GM18951 (cell line): ENCODE measurements around the gene KLF4.

Experiments
- POLR2A ChIP-seq: IDR thresholded peaks from 4 replicates; pipeline ENCODE4 v1.6.1; 2011; ENCODE audit warnings: mild to moderate bottlenecking; ENCODE audit not compliant: insufficient read length, insufficient read depth; ENCODE audit errors: extremely low read depth
- in situ Hi-C: fragments of 300-500 bp; cut with MboI; formaldehyde crosslinking; loops from one replicate; pipeline ENCODE4 v1.12.0; 2022; ENCODE audit warnings: low sequenced_read_pairs, mixed read lengths, inconsistent platforms; ENCODE audit not compliant: unreplicated experiment

The KLF4 gene

GRCh38 chr9:107455425-107456135, 34.0 kb downstream of the KLF4 start:
- no peak for TF ChIP-seq POLR2A
- in situ Hi-C loops = loop anchor here (25.0 kb wide), 1 partner anchor 1082 kb away; no protein-coding TSS in a partner anchor

- TF ChIP-seq POLR2A = no peak
Observed at GRCh38 chr9:107453479-107453878, 36.1 kb downstream of the KLF4 start.

GRCh38 chr9:107447834-107448233, 41.7 kb downstream of the KLF4 start:
- in situ Hi-C loops = no loop called here
- no peak for TF ChIP-seq POLR2A

More at GRCh38 chr9:107453479-107453878, 36.1 kb downstream of the KLF4 start:
- in situ Hi-C loops = loop anchor here (25.0 kb wide), 1 partner anchor 1084 kb away; no protein-coding TSS in a partner anchor

GRCh38 chr9:107447081-107447480, 42.5 kb downstream of the KLF4 start:
- no peak for TF ChIP-seq POLR2A
- in situ Hi-C loops = no loop called here

- in situ Hi-C loops = no loop called here
- TF ChIP-seq POLR2A = no peak
Observed at GRCh38 chr9:107446491-107446890, 43.1 kb downstream of the KLF4 start.

- no peak for TF ChIP-seq POLR2A
- in situ Hi-C loops = no loop called here
Observed at GRCh38 chr9:107443786-107444185, 45.8 kb downstream of the KLF4 start.

GRCh38 chr9:107439991-107440456, 49.5 kb downstream of the KLF4 start:
- no peak for TF ChIP-seq POLR2A
- in situ Hi-C loops = no loop called here

- no peak for TF ChIP-seq POLR2A
- in situ Hi-C loops = no loop called here
Observed at GRCh38 chr9:107438211-107439031, 51.1 kb downstream of the KLF4 start.

- in situ Hi-C loops = no loop called here
- no peak for TF ChIP-seq POLR2A
Observed at GRCh38 chr9:107437716-107438115, 51.9 kb downstream of the KLF4 start.

GRCh38 chr9:107435415-107435814, 54.2 kb downstream of the KLF4 start:
- in situ Hi-C loops = no loop called here
- no peak for TF ChIP-seq POLR2A
